HEK293T (cell line): ENCODE data around the gene HPCAL1.

Experiments used
- CTBP1 ChIP-seq: fragments of 450-650 bp; IDR thresholded peaks from 2 replicates; pipeline ENCODE4 v1.6.1; 2016; ENCODE audit warnings: borderline replicate concordance
- ELF4 ChIP-seq: fragments of 450-650 bp; IDR thresholded peaks from 2 replicates; pipeline ENCODE4 v1.6.1; 2017; ENCODE audit warnings: antibody characterized with exemption
- FOXK2 ChIP-seq: fragments of 450-650 bp; IDR thresholded peaks from 2 replicates; pipeline ENCODE4 v1.6.1; 2016; ENCODE audit warnings: mild to moderate bottlenecking
- NFRKB ChIP-seq: fragments of 450-650 bp; IDR thresholded peaks from 2 replicates; pipeline ENCODE4 v1.6.1; 2016; ENCODE audit warnings: mild to moderate bottlenecking, moderate library complexity
- SUZ12 ChIP-seq: fragments of 450-650 bp; IDR thresholded peaks from 2 replicates; pipeline ENCODE4 v1.6.1; 2016; ENCODE audit warnings: mild to moderate bottlenecking

GRCh38 chr2:10337449-10338269 is 35.0 kb downstream of the HPCAL1 start:
- TF ChIP-seq SUZ12, result no peak
- no peak for TF ChIP-seq CTBP1
- no peak for TF ChIP-seq FOXK2
- no peak for TF ChIP-seq ELF4
- no peak for TF ChIP-seq NFRKB
